Spleen (tissue), 7 donors: ENCODE measurements around the gene TMEM132D.

Experiments
- POLR2A ChIP-seq, 3 donors: fragments of 450-650 bp; IDR thresholded peaks; one replicate each; pipeline ENCODE4 v1.5.1; 2017; ENCODE audit warnings: antibody characterized with exemption in 3 of 3, mild to moderate bottlenecking in 1 of 3
- TF ChIP-seq, protein P1 (sequence below), 11 experiments: fragments of 200-600 bp in 7 of 11; fragments of 450-650 bp in 4 of 11; sonication (generic) in 4 of 11; IDR thresholded peaks in 8 of 11; conservative IDR thresholded peaks in 3 of 11; 1 replicate in 7 of 11; 2 replicates in 4 of 11; pipeline versions ENCODE4 v1.4.0 to v1.8.0; 2016 to 2021; ENCODE audit warnings: antibody characterized with exemption in 11 of 11, inconsistent platforms in 4 of 11, mild to moderate bottlenecking in 1 of 11
- donor health status: DM: no; HTN: no; CAD: no; lungs with moderate emphysema.
- donor health status: DM: no; HTN: no; CAD: no.
- donor health status: DM: no; HTN: no; CAD: no.

DNA sequence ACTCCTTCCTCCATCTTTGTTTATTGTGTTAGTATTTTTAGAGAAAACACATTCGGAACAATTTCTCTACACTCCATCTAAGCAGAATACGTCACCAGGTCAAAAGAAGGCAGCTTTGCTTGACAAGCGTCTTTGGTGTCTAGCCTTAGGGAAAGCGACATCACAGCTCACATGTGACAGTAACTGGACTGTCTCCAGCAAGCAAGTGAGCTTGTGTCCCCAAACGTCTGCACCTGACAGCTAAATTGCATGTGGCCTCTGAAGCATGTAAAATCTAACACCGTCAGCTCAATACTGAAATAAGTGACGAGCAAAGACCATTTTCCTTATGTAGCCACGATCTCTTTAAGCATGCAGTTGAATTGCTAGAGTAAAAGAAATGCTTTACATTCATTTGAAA, 540.8 kb downstream of the TMEM132D start:
- TF ChIP-seq, protein P1, sequence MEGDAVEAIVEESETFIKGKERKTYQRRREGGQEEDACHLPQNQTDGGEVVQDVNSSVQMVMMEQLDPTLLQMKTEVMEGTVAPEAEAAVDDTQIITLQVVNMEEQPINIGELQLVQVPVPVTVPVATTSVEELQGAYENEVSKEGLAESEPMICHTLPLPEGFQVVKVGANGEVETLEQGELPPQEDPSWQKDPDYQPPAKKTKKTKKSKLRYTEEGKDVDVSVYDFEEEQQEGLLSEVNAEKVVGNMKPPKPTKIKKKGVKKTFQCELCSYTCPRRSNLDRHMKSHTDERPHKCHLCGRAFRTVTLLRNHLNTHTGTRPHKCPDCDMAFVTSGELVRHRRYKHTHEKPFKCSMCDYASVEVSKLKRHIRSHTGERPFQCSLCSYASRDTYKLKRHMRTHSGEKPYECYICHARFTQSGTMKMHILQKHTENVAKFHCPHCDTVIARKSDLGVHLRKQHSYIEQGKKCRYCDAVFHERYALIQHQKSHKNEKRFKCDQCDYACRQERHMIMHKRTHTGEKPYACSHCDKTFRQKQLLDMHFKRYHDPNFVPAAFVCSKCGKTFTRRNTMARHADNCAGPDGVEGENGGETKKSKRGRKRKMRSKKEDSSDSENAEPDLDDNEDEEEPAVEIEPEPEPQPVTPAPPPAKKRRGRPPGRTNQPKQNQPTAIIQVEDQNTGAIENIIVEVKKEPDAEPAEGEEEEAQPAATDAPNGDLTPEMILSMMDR (IDR thresholded peaks at IDR 0.05 in 8 of 11, conservative IDR thresholded peaks at IDR 0.05 in 3 of 11): no peak
- TF ChIP-seq POLR2A (IDR thresholded peaks at IDR 0.05): no peak
